HG03378 (cell line): ENCODE data around the gene TK2.
"Not testable (repeated sequence)": the region's sequence is repeated elsewhere in the genome, so short reads cannot be mapped to it uniquely, and the experiment has no call there.

Source experiments
- ATAC-seq: cut with Tn5 transposase; IDR thresholded peaks from one replicate; pipeline ENCODE4 v1.9.1; 2021; ENCODE audit warnings: mild to moderate bottlenecking, moderate library complexity; ENCODE audit not compliant: unreplicated experiment

The TK2 gene

DNA sequence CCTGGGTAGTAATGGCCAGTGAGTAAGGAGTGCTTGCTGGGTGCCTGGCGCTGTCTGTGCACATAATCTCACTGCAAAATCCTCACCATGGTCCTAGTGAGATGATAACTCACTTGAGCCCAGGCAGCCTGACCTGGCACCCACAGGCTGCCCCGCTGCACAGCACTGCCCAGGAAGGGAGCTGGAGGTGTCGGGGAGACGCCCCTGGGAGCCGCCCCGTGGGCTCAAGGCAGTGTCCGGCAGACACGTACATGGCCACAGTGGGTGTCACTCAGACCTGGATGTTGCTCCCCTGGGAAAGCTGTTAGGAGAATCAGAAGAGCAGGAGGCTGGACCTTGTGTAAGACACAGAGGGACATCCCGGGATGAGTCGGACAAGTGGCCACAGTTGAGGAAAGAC, 78.7 kb downstream of the TK2 start:
- ATAC-seq = no peak

DNA sequence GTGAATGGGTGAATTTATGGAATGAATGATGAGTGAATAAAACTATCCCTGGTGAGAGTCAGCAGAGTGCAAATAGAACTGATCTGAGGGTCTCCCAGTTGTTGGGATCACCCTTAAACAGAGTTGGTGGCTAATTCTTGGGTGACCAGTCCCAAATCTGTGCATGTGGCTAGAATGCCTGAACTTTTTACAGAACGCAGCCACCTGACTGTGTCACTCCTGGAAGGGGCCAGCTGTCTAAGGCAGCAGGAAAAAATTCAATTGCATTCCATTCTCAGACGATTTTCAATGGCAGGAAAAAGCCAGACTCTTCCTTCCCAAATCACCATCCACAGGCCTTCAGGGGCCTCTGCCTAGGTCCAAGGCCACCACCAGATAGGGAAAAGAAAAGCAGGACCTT, 79.4 kb downstream of the TK2 start:
- ATAC-seq = no peak

DNA sequence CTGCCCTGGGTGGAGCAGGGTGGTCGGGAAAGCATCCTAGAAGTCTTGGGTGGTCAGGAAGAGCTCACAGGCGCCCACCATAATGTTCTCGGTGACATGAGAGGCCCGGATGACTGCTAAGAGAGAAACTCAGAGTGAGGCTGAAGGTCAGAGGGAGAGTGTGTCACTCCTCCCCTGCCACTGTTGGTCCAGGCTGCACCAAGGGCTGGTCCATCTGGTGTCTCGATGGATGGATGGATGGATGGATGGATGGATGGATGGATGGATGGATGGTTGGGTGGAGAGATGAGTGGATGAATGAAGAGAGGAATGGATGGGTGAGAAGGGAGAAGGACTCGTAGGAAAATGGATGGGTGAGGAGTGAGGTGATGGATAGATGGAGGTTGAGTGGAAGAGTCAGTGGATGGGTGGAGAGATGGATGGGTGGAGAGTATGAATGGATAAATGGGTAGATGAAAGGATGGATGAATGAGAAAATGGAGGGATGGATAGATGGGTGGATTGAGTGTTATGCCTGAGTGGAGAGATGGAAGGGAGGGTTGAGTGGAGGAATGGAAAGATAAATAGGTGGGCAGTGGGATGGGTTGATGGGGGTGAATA, 79.9 kb downstream of the TK2 start:
- ATAC-seq = no peak

DNA sequence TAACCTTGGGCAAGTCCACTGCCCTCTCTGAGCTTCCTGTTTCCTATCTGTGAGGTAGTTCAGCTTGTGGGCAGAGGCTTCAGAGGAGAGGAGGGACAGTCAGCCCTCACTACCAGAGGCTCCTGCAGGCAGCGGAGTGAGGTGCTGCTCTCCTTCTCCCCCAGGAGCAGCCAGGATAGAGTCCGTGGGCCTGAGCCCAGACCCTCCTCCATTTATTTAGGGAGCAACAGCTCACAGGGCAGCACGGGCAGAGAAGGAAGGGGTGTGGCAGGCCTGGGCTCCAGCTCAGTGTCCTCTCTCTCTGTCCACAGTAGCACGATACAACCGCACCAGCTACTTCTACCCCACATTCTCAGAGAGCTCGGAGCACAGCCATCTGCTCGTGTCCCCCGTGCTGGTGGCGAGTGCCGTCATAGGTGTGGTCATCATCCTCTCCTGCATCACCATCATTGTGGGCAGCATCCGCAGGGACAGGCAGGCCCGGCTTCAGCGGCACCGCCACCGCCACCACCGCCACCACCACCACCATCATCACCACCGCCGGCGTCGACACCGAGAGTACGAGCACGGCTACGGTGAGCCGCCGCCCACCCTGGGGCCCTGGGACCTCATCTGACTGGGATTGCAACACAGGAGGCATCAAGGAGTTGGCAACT, 80.5 kb downstream of the TK2 start:
- ATAC-seq = no peak

DNA sequence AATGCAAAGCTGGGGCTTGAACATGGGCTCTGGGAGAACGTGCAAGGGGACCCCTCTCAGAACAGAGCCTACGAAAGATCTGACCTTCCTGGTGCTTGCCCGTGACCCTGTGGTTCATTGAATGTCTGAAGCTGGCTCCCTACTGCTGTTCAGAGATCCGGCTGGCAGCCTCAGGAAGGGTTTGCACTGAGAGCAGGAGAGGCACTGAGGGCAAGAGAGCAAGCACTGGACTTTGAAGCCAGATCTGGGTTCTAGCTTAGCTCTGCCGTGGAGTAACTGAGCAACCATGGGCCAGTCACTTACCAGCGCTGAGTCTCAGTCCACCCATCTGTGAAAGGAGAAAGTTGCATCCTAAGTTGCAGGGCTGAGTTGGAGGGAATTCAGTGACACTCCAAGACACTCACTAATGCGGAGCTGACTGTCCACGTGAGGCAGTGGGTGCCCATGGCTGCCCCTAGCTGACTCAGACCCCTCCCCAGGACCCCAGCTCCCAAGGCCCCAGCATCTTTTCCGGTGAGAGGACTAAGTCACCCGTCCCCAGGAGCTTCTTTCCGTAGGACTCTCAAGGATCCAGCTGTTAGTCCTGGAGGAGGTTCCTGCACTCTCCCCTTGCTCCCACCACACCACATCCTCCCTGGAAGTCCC, 81.5 kb downstream of the TK2 start:
- ATAC-seq = no peak

DNA sequence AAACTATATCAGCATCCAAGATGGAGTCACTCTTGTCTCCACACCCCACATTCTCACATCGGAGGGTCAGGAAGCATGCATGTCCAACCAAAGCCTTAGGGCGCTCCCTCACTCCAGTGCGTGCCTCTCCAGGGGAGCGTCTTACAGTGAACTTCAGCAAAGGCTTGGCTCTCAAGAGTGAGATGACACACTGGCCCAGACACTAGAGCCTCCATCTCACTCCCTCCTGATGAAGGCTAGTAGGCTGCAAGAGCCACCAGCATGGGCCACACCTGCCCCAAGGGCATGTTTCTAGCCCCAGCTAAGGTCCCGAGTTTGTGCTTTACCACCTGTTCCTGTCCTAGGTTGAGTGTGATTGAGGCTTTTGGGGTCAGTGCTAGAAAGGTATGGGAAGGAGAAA, 82.3 kb downstream of the TK2 start:
- ATAC-seq = no peak

DNA sequence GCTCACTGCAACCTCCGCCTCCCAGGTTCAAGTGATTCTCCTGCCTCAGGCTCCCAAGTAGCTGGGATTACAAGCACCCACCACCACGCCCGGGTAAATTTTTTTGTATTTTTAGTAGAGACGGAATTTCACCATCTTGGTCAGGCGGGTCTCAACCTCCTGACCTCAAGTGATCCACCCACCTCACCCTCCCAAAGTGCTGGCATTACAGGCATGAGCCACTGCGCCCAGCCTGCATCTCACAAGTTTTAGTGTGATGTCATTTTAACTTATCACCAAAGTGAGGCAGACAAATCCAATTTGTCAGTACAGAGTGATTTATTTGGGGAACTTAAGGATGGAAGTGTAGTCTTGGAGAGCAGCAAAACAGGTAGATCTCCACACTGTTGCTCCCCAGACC, 83.3 kb downstream of the TK2 start:
- ATAC-seq = not testable (repeated sequence)

DNA sequence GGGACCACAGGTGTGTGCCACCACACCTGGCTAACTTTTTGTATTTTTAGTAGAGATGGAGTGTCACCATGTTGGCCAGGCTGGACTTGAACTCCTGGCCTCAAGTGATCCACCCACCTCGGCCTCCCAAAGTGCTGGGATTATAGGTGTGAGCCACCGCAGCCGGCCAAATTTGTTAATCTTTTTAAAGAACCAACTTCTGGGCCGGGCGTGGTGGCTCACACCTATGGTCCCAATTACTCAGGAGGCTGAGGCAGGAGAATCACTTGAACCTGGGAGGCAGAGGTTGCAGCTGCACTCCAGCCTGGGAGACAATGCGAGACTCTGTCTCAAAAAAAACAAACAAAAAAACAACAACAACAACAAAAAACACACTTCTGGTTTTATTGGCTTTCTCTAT, 84.0 kb downstream of the TK2 start:
- ATAC-seq = not testable (repeated sequence)

DNA sequence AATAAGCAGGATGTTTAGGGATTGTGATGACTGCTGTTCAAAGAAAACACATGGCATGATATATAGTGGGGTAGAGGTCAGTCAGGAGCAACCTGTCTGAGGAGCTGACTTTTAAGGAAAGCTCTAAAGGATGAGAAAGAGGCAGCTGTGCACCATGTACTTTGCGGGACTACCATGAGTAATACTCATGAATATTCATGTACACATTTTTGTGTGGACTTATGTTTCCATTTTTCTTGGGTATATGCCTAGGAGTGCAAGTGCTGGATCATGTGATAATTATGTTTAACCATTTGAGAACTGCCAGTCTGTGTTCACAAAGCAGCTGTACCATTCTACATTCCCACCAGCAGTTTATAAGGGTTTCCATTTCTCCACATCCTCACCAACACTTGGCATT, 87.0 kb downstream of the TK2 start:
- no peak for ATAC-seq

DNA sequence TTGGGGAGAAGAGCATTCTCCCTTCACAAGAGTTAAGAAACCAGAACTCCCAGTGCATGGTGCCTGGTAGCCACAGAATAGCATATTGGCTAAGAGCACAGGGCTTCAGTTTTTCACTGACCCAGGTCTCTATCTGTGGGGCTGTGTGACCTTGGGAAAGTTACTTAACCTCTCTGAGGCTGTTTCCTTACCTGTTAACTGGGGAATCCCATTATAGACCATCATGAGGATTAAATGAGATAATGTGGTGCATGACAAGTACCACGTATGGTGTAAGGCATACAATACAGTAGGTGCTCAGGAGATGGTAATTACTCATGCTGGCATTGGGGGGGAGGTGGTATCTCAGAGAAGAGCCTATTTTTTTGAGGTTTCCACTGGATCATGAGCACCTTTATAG, 89.2 kb downstream of the TK2 start:
- ATAC-seq = no peak

DNA sequence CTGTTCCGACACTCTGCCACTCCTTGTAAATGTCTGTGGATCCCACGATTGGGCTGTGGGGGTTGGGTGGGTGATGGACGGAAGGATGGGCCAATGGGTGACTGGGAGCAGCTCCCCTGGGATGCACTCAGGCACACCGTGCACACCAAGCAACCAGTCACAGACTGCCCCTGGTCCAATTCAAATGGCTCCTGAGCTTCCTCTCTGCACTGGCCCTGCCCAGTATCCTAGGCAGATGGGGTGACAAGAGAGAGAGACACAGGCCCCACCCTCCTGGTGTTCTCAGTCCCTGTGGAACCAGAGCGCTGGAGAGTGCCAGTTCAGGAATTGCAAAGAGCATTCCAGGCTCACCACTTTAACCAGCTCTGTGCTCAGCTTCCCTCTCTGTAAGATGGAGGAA, 90.0 kb downstream of the TK2 start:
- ATAC-seq = no peak

DNA sequence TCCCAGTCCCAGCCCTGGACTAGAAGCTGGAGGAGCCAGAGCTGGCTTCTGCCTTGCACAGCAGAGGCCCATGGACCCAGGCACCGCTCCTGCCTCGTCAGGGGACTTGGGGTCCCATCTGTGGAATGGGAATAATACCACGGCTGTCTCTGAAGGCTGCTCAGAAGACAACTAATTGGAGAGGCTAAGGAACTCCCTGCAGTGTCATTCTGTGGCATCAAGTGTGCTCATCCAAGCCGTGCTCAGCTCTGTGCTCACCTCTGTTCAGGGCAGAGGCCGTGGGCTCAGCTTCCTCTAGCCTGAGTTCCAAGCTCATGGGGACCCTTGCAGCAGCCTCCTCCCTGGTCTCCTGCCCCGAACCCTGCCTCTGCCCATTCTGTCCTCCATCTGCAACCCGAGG, 91.1 kb downstream of the TK2 start:
- ATAC-seq = no peak

DNA sequence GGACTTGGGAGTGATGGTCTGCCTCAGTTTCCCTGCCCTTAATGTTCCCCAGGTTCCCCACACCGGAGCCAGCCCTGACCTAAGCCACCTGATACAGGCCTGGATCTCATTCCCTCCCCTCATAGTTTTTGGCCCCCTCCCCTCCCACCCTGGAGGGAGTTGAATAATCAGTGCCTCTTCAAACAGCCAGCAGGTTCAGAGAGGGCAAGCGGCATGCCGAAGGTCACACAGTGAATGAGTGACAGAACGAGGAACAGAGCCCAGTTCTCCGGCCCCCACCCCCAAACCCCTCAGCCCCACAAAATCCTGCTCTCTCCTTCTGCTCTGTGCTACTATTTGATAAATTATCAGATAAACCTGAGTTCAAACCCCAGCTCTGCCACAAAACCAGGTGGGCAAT, 91.6 kb downstream of the TK2 start:
- no peak for ATAC-seq
